ENCODE data around the gene MTERF2. TPM values are rescaled to one million over a fixed set of nuclear protein-coding genes. Genes with fewer than 3 reads are reported as not detected.

Gene MTERF2
- total and polyA plus RNA-seq, 2 of the 13 experiments (the other 11 are each of a cell fraction or from before 2014, with no cell fraction given) = 8.0 to 11.6 TPM

- no peak for TF ChIP-seq MXD1 (CRISPR knock-in tag; IDR thresholded peaks at IDR 0.05)
- peak; percentile 61; the same call in 1 of the 2 replicates for TF ChIP-seq ZNF747 (CRISPR knock-in tag; IDR thresholded peaks at IDR 0.05; ENCODE audit: borderline replicate concordance)
- TF ChIP-seq SMARCE1 (IDR thresholded peaks at IDR 0.05; ENCODE audit: borderline replicate concordance) = no peak
- TF ChIP-seq ZNF678 (CRISPR knock-in tag; IDR thresholded peaks at IDR 0.05) = peak; percentile 25; the same call in 1 of the 2 replicates
- 0 out of 2 replicates have a peak, but pooled peaks have one; percentile 29 for TF ChIP-seq ZFAT (CRISPR knock-in tag; conservative IDR thresholded peaks at IDR 0.05)
- peak; percentile 85 for TF ChIP-seq THAP7 (CRISPR knock-in tag; IDR thresholded peaks at IDR 0.05)
- peak; percentile 56 for TF ChIP-seq KLF12 (CRISPR knock-in tag; IDR thresholded peaks at IDR 0.05; ENCODE audit: borderline replicate concordance)
- TF ChIP-seq SAFB2 (CRISPR knock-in tag; IDR thresholded peaks at IDR 0.05; ENCODE audit: borderline replicate concordance, low read depth) = no peak; the same call in 1 of the 2 replicates
- TF ChIP-seq E2F1 (CRISPR knock-in tag; IDR thresholded peaks at IDR 0.05) = peak; percentile 89
- TF ChIP-seq BORCS8-MEF2B (CRISPR knock-in tag; IDR thresholded peaks at IDR 0.05) = peak; percentile 79
- TF ChIP-seq STAG1 (CRISPR knock-in tag; IDR thresholded peaks at IDR 0.05) = no peak
- no peak for TF ChIP-seq ZBTB34 (CRISPR knock-in tag; IDR thresholded peaks at IDR 0.05)
- no peak for TF ChIP-seq MATR3 (CRISPR knock-in tag; IDR thresholded peaks at IDR 0.05)
- TF ChIP-seq PAF1 (CRISPR knock-in tag; IDR thresholded peaks at IDR 0.05) = no peak
- TF ChIP-seq CCDC6 (CRISPR knock-in tag; IDR thresholded peaks at IDR 0.05) = peak; percentile 79
- 0 out of 2 replicates have a peak, but pooled peaks have one; percentile 87 for TF ChIP-seq ZNF451 (CRISPR knock-in tag; IDR thresholded peaks at IDR 0.05)
- 0 out of 2 replicates have a peak, but pooled peaks have one; percentile 20 for TF ChIP-seq RXRB (CRISPR knock-in tag; IDR thresholded peaks at IDR 0.05; ENCODE audit: borderline replicate concordance)
- peak; percentile 92 for TF ChIP-seq ZBTB7A (CRISPR knock-in tag; IDR thresholded peaks at IDR 0.05)
- no peak for TF ChIP-seq ADNP (CRISPR knock-in tag; IDR thresholded peaks at IDR 0.05)
- TF ChIP-seq GABPB1 (CRISPR knock-in tag; IDR thresholded peaks at IDR 0.05) = peak; percentile 59
- peak; percentile 75 for TF ChIP-seq SPEN (CRISPR knock-in tag; IDR thresholded peaks at IDR 0.05; ENCODE audit: low read depth)
- TF ChIP-seq JDP2 (CRISPR knock-in tag; IDR thresholded peaks at IDR 0.05; ENCODE audit: borderline replicate concordance) = peak; percentile 24; the same call in 1 of the 2 replicates
Observed at GRCh38 chr12:106955377-106956047, 31.4 kb downstream of the MTERF2 start, which contains the start of gene TMEM263 (continued).
